GM18868 (cell line): ENCODE measurements around the gene NLRP9.
A peak's percentile ranks its signal among the peaks of the same experiment; 100 is the strongest.

Experiments
- ATAC-seq: cut with Tn5 transposase; IDR thresholded peaks from one replicate; pipeline ENCODE4 v1.9.1; 2021; ENCODE audit warnings: mild to moderate bottlenecking, moderate library complexity; ENCODE audit not compliant: unreplicated experiment

NLRP9 gene

GRCh38 chr19:55689411-55690108 is 48.6 kb downstream of the NLRP9 start:
- no peak for ATAC-seq

GRCh38 chr19:55688422-55689218 is 49.6 kb downstream of the NLRP9 start:
- no peak for ATAC-seq

GRCh38 chr19:55687281-55688201 is 50.7 kb downstream of the NLRP9 start:
- no peak for ATAC-seq

GRCh38 chr19:55686311-55687050 is 51.7 kb downstream of the NLRP9 start:
- ATAC-seq: no peak

- ATAC-seq: no peak
These were observed 52.4 kb downstream of the NLRP9 start for GRCh38 chr19:55685776-55686175.

- no peak for ATAC-seq
These were observed 53.1 kb downstream of the NLRP9 start for GRCh38 chr19:55684946-55685681.

GRCh38 chr19:55683449-55684261 is 54.5 kb downstream of the NLRP9 start:
- no peak for ATAC-seq

- no peak for ATAC-seq
These were observed 56.8 kb downstream of the NLRP9 start for GRCh38 chr19:55681131-55682092.

- no peak for ATAC-seq
These were observed 57.7 kb downstream of the NLRP9 start for GRCh38 chr19:55680339-55681130.

- ATAC-seq: no peak
These were observed 58.6 kb downstream of the NLRP9 start for GRCh38 chr19:55679343-55680257.

- peak; percentile 71 for ATAC-seq
These were observed 60.0 kb downstream of the NLRP9 start for GRCh38 chr19:55678121-55678671.

GRCh38 chr19:55677572-55678028 is 60.6 kb downstream of the NLRP9 start:
- no peak for ATAC-seq

- no peak for ATAC-seq
These were observed 61.2 kb downstream of the NLRP9 start for GRCh38 chr19:55676889-55677505.

- no peak for ATAC-seq
These were observed 61.8 kb downstream of the NLRP9 start for GRCh38 chr19:55676383-55676782.

- ATAC-seq: no peak
These were observed 62.4 kb downstream of the NLRP9 start for GRCh38 chr19:55675661-55676354.
